GM19025 (cell line): ENCODE measurements around the gene TSHR.
"Not testable (repeated sequence)": the region's sequence is repeated elsewhere in the genome, so short reads cannot be mapped to it uniquely, and the experiment has no call there.

Experiments used
- ATAC-seq: cut with Tn5 transposase; IDR thresholded peaks from one replicate; pipeline ENCODE4 v1.9.1; 2021; ENCODE audit warnings: mild to moderate bottlenecking, low read depth, moderate library complexity; ENCODE audit not compliant: unreplicated experiment

TSHR gene

GRCh38 chr14:81062816-81063215 is 107.4 kb downstream of the TSHR start:
- ATAC-seq: no peak

DNA sequence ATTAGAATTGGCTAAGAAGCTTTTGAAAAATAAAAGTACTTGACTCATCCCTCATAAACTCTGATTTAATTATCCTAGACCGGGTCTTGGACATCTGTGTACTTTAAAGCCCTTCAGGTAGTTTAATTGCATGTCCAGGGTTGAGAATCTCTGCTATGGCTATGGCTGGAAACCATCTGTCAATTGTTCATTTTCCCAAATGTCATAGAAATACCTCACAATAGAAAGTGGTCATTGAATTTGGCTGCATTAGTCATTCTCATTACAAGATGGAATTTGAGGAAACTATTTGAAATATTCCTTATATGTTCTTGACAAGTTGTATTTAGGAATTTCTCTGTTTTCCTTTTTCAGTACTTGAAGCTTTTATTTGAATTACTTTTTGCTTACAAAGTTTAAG is 111.3 kb downstream of the TSHR start:
- no peak for ATAC-seq

DNA sequence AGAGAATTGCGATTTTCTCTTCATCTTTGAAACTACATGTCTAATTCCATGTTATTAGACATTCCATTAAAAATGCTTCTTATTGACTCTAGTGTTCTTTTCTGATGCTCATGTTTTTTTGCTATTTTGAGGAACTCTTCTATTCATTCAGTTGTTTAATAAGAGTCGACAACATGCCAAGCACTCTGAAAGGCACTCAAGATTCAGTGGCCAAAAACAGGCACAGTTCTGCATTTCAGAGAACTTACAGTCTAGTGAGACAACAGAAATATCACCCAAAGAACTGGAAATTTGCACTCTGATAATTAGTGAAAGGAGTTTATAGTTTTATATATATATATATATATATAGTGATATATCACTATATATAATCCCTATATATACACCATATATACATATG is 111.7 kb downstream of the TSHR start:
- ATAC-seq: no peak

DNA sequence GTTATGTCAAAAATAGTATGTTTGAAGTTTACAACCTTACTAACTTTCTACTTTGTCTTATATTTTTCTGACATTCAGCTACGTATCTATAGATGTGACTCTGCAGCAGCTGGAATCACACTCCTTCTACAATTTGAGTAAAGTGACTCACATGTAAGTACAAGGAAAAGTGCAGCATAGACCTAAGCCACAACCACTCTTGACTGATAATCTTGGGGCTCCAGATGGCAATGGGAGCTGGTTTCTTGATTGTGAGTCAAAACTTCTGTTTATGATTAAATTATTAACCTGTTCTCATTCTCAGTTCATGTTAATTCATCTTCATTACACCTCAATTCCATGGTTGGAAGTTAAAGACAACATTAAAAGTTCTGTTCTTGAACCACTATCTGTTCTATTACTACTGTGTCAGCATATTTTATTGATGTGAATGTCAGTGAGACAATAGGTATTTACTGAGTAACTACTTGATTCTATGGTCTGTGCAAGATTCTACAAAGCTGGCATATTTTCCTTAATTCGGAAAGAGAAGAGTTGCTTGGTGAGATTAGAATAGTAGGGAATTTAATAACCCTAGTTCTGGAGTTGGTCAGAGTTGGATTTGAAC is 112.9 kb downstream of the TSHR start:
- no peak for ATAC-seq

GRCh38 chr14:81070511-81070910 is 115.1 kb downstream of the TSHR start:
- no peak for ATAC-seq

DNA sequence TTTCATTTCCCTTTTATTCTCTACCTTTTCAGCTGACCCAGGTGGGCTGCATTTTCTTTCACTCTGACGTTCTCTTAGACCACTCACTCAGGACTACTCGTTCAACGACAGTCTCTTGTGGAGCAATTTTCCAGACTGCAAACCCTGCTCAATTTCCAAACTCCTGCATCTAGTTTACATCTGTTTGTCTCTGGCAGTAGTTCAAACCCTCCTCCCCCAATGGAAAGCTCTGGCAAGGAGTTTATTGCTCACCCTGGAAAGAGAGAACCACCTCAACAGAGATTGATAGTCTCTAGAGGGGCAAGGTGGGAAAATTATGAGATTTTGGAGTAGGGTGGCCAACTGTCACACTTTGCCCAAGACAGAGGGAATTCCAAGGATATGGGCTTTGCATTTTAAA is 130.2 kb downstream of the TSHR start:
- no peak for ATAC-seq

- no peak for ATAC-seq
These were observed 131.8 kb downstream of the TSHR start for GRCh38 chr14:81087230-81087629.

- ATAC-seq: no peak
These were observed 135.7 kb downstream of the TSHR start for GRCh38 chr14:81091139-81091538.

DNA sequence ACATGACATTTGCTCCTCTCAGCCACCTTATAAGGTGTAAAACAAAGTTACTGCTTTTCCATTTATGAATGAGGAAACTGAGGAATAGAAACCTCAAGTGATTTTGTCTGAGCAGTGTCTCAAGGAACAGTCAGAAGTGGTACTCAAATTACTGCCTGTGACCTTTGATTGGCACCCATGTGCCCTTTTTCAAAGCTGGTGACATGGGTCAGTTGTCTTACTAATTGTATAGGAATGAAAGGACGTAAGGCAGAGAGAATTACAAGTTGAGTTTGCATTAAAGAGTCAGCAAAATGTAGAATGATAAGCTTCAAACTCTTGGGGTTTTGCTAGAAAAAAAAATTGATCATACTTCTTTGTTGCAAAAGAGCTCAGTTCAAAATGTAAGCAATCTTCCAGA is 136.2 kb downstream of the TSHR start:
- ATAC-seq: no peak

GRCh38 chr14:81093651-81094050 is 138.2 kb downstream of the TSHR start:
- no peak for ATAC-seq

DNA sequence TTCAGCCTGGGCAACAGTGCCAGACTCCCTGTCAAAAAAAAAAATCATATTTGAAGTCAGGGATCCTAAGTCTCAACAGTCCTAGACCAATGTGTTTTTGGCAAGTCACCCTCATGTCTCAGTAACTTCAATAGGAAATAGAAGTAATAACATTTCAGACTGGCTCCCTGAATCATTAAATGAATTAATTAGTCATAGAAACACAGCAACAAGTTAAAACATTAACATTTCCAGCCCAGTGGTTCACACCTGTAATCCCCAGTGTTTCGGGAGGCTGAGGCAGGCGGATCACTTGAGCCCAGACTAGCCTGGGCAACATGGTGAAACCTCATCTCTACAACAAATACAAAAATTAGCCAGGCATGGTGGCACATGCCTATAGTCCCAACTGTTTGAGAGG is 140.1 kb downstream of the TSHR start:
- ATAC-seq: no peak

DNA sequence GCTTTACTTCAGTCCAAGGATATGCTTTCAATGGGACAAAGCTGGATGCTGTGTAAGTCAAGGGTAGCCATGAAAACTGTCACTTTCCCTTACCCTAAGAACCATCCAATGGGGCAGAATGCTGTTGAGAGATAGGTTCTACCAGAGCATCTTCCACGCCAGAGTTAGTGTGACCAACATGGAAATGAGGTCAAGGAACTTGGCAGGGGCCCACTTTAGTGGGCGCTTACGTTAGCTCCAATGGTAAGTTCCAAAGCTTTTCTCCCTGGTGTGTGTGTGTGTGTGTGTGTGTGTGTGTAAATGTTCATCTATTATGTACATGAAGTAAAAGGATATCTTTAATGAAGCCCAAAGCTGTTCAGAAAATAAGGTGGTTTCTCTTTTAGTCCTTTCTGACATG is 141.2 kb downstream of the TSHR start:
- no peak for ATAC-seq

- ATAC-seq: no peak
These were observed 146.8 kb downstream of the TSHR start for GRCh38 chr14:81102217-81102616.

DNA sequence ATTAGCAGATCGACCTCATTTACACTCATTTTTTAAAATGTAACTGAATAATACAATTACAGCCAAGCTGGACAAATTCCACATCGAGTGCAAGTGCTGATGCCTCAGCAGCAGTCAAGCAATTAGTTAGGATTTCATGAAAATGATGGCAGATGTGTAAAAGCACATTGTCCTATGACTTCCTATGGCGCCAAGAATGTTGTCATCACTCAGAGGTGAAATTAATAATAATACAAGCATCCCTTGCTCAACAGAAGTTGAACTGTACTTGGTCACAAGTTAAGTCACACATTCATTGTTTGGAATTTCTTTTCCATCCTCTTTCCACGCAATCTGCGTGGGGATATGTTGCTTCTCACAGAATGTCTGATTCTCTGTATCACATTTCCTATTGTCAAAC is 148.0 kb downstream of the TSHR start:
- no peak for ATAC-seq

DNA sequence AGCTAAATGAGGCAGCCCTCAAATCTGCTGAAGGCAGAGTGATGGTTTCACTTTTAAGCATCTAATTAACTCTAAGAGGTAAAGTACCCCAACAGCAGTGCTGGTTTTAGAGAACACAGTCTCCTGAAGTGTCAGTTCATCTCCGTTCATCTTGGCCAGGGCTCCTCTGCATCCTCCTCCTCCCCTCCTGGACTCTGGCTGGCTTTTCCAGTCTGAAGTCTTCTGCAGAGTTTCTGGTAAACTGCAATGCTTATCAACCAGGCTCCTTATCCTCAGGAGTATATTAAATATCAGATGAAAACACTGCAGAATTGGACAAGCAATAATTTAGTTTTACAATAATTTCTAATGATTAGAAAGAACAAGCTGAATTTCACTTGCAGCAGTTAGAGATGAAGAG is 150.0 kb downstream of the TSHR start:
- ATAC-seq: no peak

GRCh38 chr14:81105961-81106360 is 150.5 kb downstream of the TSHR start:
- no peak for ATAC-seq

GRCh38 chr14:81110186-81110585 is 154.8 kb downstream of the TSHR start:
- no peak for ATAC-seq

GRCh38 chr14:81113176-81113575 is 157.8 kb downstream of the TSHR start:
- no peak for ATAC-seq

- ATAC-seq: not testable (repeated sequence)
These were observed 158.8 kb downstream of the TSHR start for GRCh38 chr14:81113945-81114820.

GRCh38 chr14:81120501-81120900 is 165.1 kb downstream of the TSHR start:
- no peak for ATAC-seq

GRCh38 chr14:81122326-81122725 is 166.9 kb downstream of the TSHR start:
- ATAC-seq: peak; percentile 96

DNA sequence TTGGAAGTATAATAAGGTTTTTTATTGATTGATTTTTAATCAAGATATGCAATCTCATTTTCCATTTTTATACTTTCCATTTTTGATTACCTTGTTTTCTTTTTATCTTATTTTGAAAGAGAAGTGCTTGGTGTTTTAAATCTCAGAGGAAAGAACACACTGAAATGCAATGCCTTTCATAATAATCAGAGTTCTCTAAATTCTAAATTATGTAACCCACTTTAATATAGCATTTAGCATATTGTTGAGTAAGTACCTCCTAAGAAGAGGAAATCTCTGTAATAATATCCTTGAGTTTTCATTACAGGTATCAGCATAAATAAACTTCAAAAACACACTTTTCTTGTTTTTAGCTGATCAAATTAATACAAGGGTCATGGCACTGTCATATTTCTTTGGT is 168.4 kb downstream of the TSHR start:
- no peak for ATAC-seq
